ENCODE data around the gene SMARCC1. TPM values are rescaled to one million over a fixed set of nuclear protein-coding genes. Genes with fewer than 3 reads are reported as not detected.
A peak's percentile ranks its signal among the peaks of the same experiment; 100 is the strongest.

SMARCC1 gene
- total and polyA plus RNA-seq, 2 of the 4 experiments (the other 2 are of a cell fraction): 18.6 to 39.6 TPM

GRCh38 chr3:47577583-47578118 is 204.0 kb downstream of the SMARCC1 start:
- Histone ChIP-seq H2AK5ac (ENCODE audit: low read depth, low read length) (no peak overlapping the region), H3K79me1 (ENCODE audit: low read depth in 1 of 2, low read length in 2 of 2) (no peaks in the 10 kb centered on the region), H4K8ac (ENCODE audit: low read depth in 2 of 2, low read length in 2 of 2) (no peak overlapping the region), H3K56ac (ENCODE audit: extremely low read depth, insufficient read depth, low read length) (no peak overlapping the region), H3K4ac (ENCODE audit: low read depth, low read length) (no peak overlapping the region), H3K4me2 (ENCODE audit: low read depth, low read length) (peak overlapping the region; percentile 76; the same call in 1 of the 2 replicates), H2BK5ac (ENCODE audit: low read depth, low read length, poor library complexity, severe bottlenecking) (no peak overlapping the region), H3K18ac (ENCODE audit: low read depth, low read length) (no peak overlapping the region), H3K4me3 (ENCODE audit: insufficient read depth, low read depth, low read length) (peak overlapping the region; percentile 48), H3K9me3 (ENCODE audit: control insufficient read depth, insufficient read depth, low read length) (no peaks in the 10 kb centered on the region), H2BK120ac (ENCODE audit: low read depth, low read length) (no peak overlapping the region), H3K9me1 (ENCODE audit: insufficient read depth, low read length) (no peaks in the 10 kb centered on the region; the same call in 1 of the 2 replicates), H3K14ac (replicated peaks; ENCODE audit: low read depth, low read length) (no peak overlapping the region), H4K91ac (ENCODE audit: insufficient read depth, low read depth, low read length) (no peak overlapping the region), H3K27me3 (ENCODE audit: control insufficient read depth, insufficient read depth, low read length) (peaks cover 46% of the 10 kb centered on the region), H3K9ac (ENCODE audit: low read depth, low read length) (no peak overlapping the region), H4K20me1 (ENCODE audit: insufficient read depth, low read length) (peaks cover 6% of the 10 kb centered on the region), H4K5ac (ENCODE audit: low read depth, low read length) (no peak overlapping the region), H2BK20ac (ENCODE audit: low read depth, low read length) (no peak overlapping the region), H3K23ac (ENCODE audit: low read depth, low read length) (no peak overlapping the region), H3K27ac (ENCODE audit: insufficient read depth, low read length) (no peak overlapping the region), H2AFZ (replicated peaks; ENCODE audit: low read length, poor library complexity) (peak overlapping the region; percentile 86), H2AK9ac (replicated peaks; ENCODE audit: low read depth, low read length, poor library complexity) (no peak overlapping the region), H3K4me1 (ENCODE audit: control insufficient read depth, insufficient read depth, low read length) (no peaks in the 10 kb centered on the region), H3K36me3 (ENCODE audit: control insufficient read depth, insufficient read depth, low read length) (no peaks in the 10 kb centered on the region), H2BK15ac (ENCODE audit: low read depth, low read length) (no peak overlapping the region)
- in situ Hi-C loops (cut with MboI; ENCODE audit: low sequenced_read_pairs) (no loop called here), intact Hi-C loops (cut with micrococcal nuclease) (no loop called here), dilution Hi-C loops (cut with HindIII; ENCODE audit: low sequenced_read_pairs, unreplicated experiment) (no loop called here)
- ChIA-PET CTCF (no interaction called here), POLR2A (ENCODE audit: unreplicated experiment) (interaction anchor here (0.6 kb wide), 1 partner anchor 1699 kb away, joined by 4 read pairs; no protein-coding TSS in a partner anchor)
- TF ChIP-seq MAFK (IDR thresholded peaks at IDR 0.05; ENCODE audit: low read depth, low read length) (no peak), RAD21 (IDR thresholded peaks at IDR 0.05; ENCODE audit: low read length) (no peak), MAZ (IDR thresholded peaks at IDR 0.05; ENCODE audit: borderline replicate concordance, low read depth, low read length) (no peak), MXI1 (IDR thresholded peaks at IDR 0.05; ENCODE audit: borderline replicate concordance, low read depth, low read length) (no peak), CEBPB (IDR thresholded peaks at IDR 0.05; ENCODE audit: low read depth, low read length) (no peak), POLR2A (IDR thresholded peaks at IDR 0.05; ENCODE audit: low read depth, low read length) (no peak), CTCF (conservative IDR thresholded peaks at IDR 0.05; ENCODE audit: low read depth, low read length) (no peak), RCOR1 (IDR thresholded peaks at IDR 0.05; ENCODE audit: insufficient replicate concordance, low read length) (no peak), SMC3 (IDR thresholded peaks at IDR 0.05; ENCODE audit: low read depth, low read length) (no peak), BHLHE40 (IDR thresholded peaks at IDR 0.05; ENCODE audit: low read depth, low read length) (no peak), RFX5 (IDR thresholded peaks at IDR 0.05; ENCODE audit: low read depth, low read length) (no peak), CHD1 (IDR thresholded peaks at IDR 0.05; ENCODE audit: low read depth, low read length) (no peak), FOS (IDR thresholded peaks at IDR 0.05; ENCODE audit: low read depth, low read length) (no peak)
- TF ChIP-seq, protein P1, sequence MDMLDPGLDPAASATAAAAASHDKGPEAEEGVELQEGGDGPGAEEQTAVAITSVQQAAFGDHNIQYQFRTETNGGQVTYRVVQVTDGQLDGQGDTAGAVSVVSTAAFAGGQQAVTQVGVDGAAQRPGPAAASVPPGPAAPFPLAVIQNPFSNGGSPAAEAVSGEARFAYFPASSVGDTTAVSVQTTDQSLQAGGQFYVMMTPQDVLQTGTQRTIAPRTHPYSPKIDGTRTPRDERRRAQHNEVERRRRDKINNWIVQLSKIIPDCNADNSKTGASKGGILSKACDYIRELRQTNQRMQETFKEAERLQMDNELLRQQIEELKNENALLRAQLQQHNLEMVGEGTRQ (IDR thresholded peaks at IDR 0.05; ENCODE audit: low read depth, low read length): no peak
- TF ChIP-seq, protein P2, sequence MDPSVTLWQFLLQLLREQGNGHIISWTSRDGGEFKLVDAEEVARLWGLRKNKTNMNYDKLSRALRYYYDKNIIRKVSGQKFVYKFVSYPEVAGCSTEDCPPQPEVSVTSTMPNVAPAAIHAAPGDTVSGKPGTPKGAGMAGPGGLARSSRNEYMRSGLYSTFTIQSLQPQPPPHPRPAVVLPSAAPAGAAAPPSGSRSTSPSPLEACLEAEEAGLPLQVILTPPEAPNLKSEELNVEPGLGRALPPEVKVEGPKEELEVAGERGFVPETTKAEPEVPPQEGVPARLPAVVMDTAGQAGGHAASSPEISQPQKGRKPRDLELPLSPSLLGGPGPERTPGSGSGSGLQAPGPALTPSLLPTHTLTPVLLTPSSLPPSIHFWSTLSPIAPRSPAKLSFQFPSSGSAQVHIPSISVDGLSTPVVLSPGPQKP (IDR thresholded peaks at IDR 0.05; ENCODE audit: borderline replicate concordance, low read depth, low read length): no peak
- BruUV-seq (replicated peaks): no TSS peak
- ATAC-seq (ENCODE audit: low read depth) (peak; percentile 55), DNase-seq (no peak)
- 13% methylated on average over 23 of the region's 49 CpGs; no CpG with 5 or more reads in 1 of the 2 experiments for WGBS, 2 experiments (ENCODE audit: extremely low coverage in 2 of 2, insufficient read length in 1 of 2)
